Neural cell (in vitro differentiated cells): Measurements from ENCODE around the gene ANKRD6. TPM values are rescaled to one million over a fixed set of nuclear protein-coding genes. Genes with fewer than 3 reads are reported as not detected.

Experiments used
- H2AFZ ChIP-seq: fragments of 200-600, 300-800 bp; sonication (generic), shearing (Covaris generic); 2 replicates; pipeline ENCODE4 v1.6.0; 2014; ENCODE audit warnings: low read depth, mild to moderate bottlenecking, antibody characterized with exemption, low read length, moderate library complexity
- H3F3A ChIP-seq: fragments of 200-600 bp; shearing (Covaris generic); 2 replicates; pipeline ENCODE4 v1.6.1; 2016; ENCODE audit warnings: mild to moderate bottlenecking, moderate library complexity, mixed read lengths, antibody characterized with exemption, low read length; ENCODE audit not compliant: insufficient read depth, poor library complexity, severe bottlenecking
- H3K27ac ChIP-seq: fragments of 200-600, 300-800 bp; sonication (generic), shearing (Covaris generic); 2 replicates; pipeline ENCODE4 v1.5.1; 2014; ENCODE audit warnings: mild to moderate bottlenecking, low read length, moderate library complexity
- H3K27me3 ChIP-seq: fragments of 300-800, 200-600 bp; sonication (generic), shearing (Covaris generic); 2 replicates; pipeline ENCODE4 v1.6.0; 2014; ENCODE audit warnings: mild to moderate bottlenecking, low read depth, low read length, moderate library complexity; ENCODE audit not compliant: insufficient read depth
- H3K36me3 ChIP-seq: fragments of 300-800, 200-600 bp; sonication (generic), shearing (Covaris generic); 2 replicates; pipeline ENCODE4 v1.5.1; 2014; ENCODE audit warnings: mild to moderate bottlenecking, antibody characterized with exemption, low read length, moderate library complexity; ENCODE audit not compliant: insufficient read depth
- H3K4me2 ChIP-seq: fragments of 300-800, 200-600 bp; sonication (generic), shearing (Covaris generic); 2 replicates; pipeline ENCODE4 v1.6.0; 2014; ENCODE audit warnings: mild to moderate bottlenecking, low read length
- H3K4me3 ChIP-seq: fragments of 300-800, 200-600 bp; sonication (generic), shearing (Covaris generic); 2 replicates; pipeline ENCODE4 v1.5.1; 2014; ENCODE audit warnings: mild to moderate bottlenecking, low read length, moderate library complexity
- H3K79me2 ChIP-seq: fragments of 200-600 bp; shearing (Covaris generic); replicated peaks from 2 replicates; pipeline ENCODE4 v1.6.0; 2014; ENCODE audit warnings: mild to moderate bottlenecking, low read length, moderate library complexity; ENCODE audit not compliant: insufficient read depth
- H3K9ac ChIP-seq: fragments of 300-800, 200-600 bp; sonication (generic), shearing (Covaris generic); 2 replicates; pipeline ENCODE4 v1.6.1; 2016; ENCODE audit warnings: mild to moderate bottlenecking, low read length, mixed read lengths
- H3K9me2 ChIP-seq: fragments of 200-600 bp; shearing (Covaris generic); 2 replicates; pipeline ENCODE4 v1.6.1; 2016; ENCODE audit warnings: mild to moderate bottlenecking, low read length, mixed read lengths; ENCODE audit not compliant: insufficient read depth
- H3K9me3 ChIP-seq: fragments of 200-600, 300-800 bp; sonication (generic), shearing (Covaris generic); 2 replicates; pipeline ENCODE4 v1.6.1; 2016; ENCODE audit warnings: mild to moderate bottlenecking, mixed run types, low read length, moderate library complexity, mixed read lengths
- H4K20me1 ChIP-seq: fragments of 200-600 bp; shearing (Covaris generic); 2 replicates; pipeline ENCODE4 v1.6.1; 2016; ENCODE audit warnings: mild to moderate bottlenecking, mixed run types; ENCODE audit not compliant: insufficient read depth
- CTCF ChIP-seq: fragments of 450-650 bp; IDR thresholded peaks from 2 replicates; pipeline ENCODE4 v1.5.1; 2014; ENCODE audit warnings: antibody characterized with exemption, mild to moderate bottlenecking, moderate library complexity; ENCODE audit not compliant: poor library complexity, severe bottlenecking
- EP300 ChIP-seq: fragments of 450-650 bp; conservative IDR thresholded peaks from 2 replicates; pipeline ENCODE4 v1.6.1; 2014; ENCODE audit warnings: antibody characterized with exemption, mild to moderate bottlenecking, moderate library complexity; ENCODE audit not compliant: poor library complexity, severe bottlenecking
- EZH2 ChIP-seq: fragments of 200-600, 300-800 bp; shearing (Covaris generic), sonication (generic); IDR thresholded peaks from 2 replicates; pipeline ENCODE4 v1.6.1; 2014; ENCODE audit warnings: antibody characterized with exemption, low read length, borderline replicate concordance, mild to moderate bottlenecking; ENCODE audit not compliant: insufficient read depth, poor library complexity, severe bottlenecking
- MXI1 ChIP-seq: fragments of 450-650 bp; conservative IDR thresholded peaks from 2 replicates; pipeline ENCODE4 v1.6.1; 2014; ENCODE audit warnings: antibody characterized with exemption, mild to moderate bottlenecking; ENCODE audit not compliant: poor library complexity, severe bottlenecking
- POLR2AphosphoS5 ChIP-seq: IDR thresholded peaks from 2 replicates; pipeline ENCODE4 v1.6.1; 2012
- RAD21 ChIP-seq: fragments of 450-650 bp; conservative IDR thresholded peaks from 2 replicates; pipeline ENCODE4 v1.6.1; 2014; ENCODE audit warnings: antibody characterized with exemption, mild to moderate bottlenecking, moderate library complexity
- REST ChIP-seq: IDR thresholded peaks from 2 replicates; pipeline ENCODE4 v1.6.1; 2012; ENCODE audit warnings: borderline replicate concordance
- SMC3 ChIP-seq: fragments of 450-650 bp; conservative IDR thresholded peaks from 2 replicates; pipeline ENCODE4 v1.6.1; 2014; ENCODE audit warnings: antibody characterized with exemption, mild to moderate bottlenecking, moderate library complexity; ENCODE audit not compliant: poor library complexity
- TAF1 ChIP-seq: IDR thresholded peaks from 2 replicates; pipeline ENCODE4 v1.6.1; 2012; ENCODE audit warnings: low read depth
- polyA plus RNA-seq: library from polyadenylated mRNA; depleted of rRNA; stranded (reverse); fragments of >200 nt; gene quantifications from 2 replicates; pipeline ENCODE4 v1.2.3, GENCODE V29; 2014

Gene ANKRD6
- polyA plus RNA-seq, 1 donor from 2014 or later = 43.5 TPM

GRCh38 chr6:89530982-89531381, 98.0 kb downstream of the ANKRD6 start:
- TF ChIP-seq EP300 = no peak
- no peak for TF ChIP-seq POLR2AphosphoS5
- TF ChIP-seq CTCF = no peak
- TF ChIP-seq RAD21 = no peak
- TF ChIP-seq MXI1 = no peak
- no peak overlapping the region for H3K4me3 ChIP-seq
- no peak overlapping the region for H3K9ac ChIP-seq
- no peaks in the 10 kb centered on the region for H3K36me3 ChIP-seq
- H3K79me2 ChIP-seq = no peaks in the 10 kb centered on the region
- no peaks in the 10 kb centered on the region for H4K20me1 ChIP-seq
- no peak overlapping the region for H2AFZ ChIP-seq
- H3K27ac ChIP-seq = no peak overlapping the region
- no peak overlapping the region for H3K4me2 ChIP-seq
- no peaks in the 10 kb centered on the region for H3F3A ChIP-seq
- H3K9me3 ChIP-seq = no peaks in the 10 kb centered on the region
- H3K27me3 ChIP-seq = no peaks in the 10 kb centered on the region
- no peaks in the 10 kb centered on the region for H3K9me2 ChIP-seq

- H4K20me1 ChIP-seq = no peaks in the 10 kb centered on the region
- no peak overlapping the region for H2AFZ ChIP-seq
- H3K9ac ChIP-seq = no peak overlapping the region
- H3F3A ChIP-seq = no peaks in the 10 kb centered on the region
- no peak overlapping the region for H3K27ac ChIP-seq
- no peak overlapping the region for H3K4me2 ChIP-seq
- no peaks in the 10 kb centered on the region for H3K79me2 ChIP-seq
- H3K9me2 ChIP-seq = no peaks in the 10 kb centered on the region
- H3K36me3 ChIP-seq = no peaks in the 10 kb centered on the region
- H3K27me3 ChIP-seq = no peaks in the 10 kb centered on the region
- TF ChIP-seq MXI1 = no peak
- TF ChIP-seq RAD21 = no peak
- no peak for TF ChIP-seq REST
- no peak for TF ChIP-seq SMC3
- TF ChIP-seq TAF1 = no peak
- TF ChIP-seq POLR2AphosphoS5 = no peak
- no peak for TF ChIP-seq CTCF
- TF ChIP-seq EP300 = no peak
- no peak for TF ChIP-seq EZH2
- no peaks in the 10 kb centered on the region for H3K9me3 ChIP-seq
- H3K4me3 ChIP-seq = no peak overlapping the region
Measured at GRCh38 chr6:89536231-89536630, 103.3 kb downstream of the ANKRD6 start.
